ENCODE data around the gene KCNG4.

KCNG4 gene

GRCh38 chr16:84262031-84262430 is 22.2 kb upstream of the KCNG4 start:
- no peak for DNase-seq

GRCh38 chr16:84260766-84261554 is 21.1 kb upstream of the KCNG4 start:
- no peak for DNase-seq

- no peak for DNase-seq
These were observed 19.9 kb upstream of the KCNG4 start for GRCh38 chr16:84259691-84260090.

- no peak for DNase-seq
These were observed 18.5 kb upstream of the KCNG4 start for GRCh38 chr16:84258266-84258665.

- DNase-seq: no peak
These were observed 15.4 kb upstream of the KCNG4 start for GRCh38 chr16:84255050-84255810.

GRCh38 chr16:84254062-84254461 is 14.2 kb upstream of the KCNG4 start:
- no peak for DNase-seq

GRCh38 chr16:84253173-84253572 is 13.4 kb upstream of the KCNG4 start:
- no peak for DNase-seq

- DNase-seq: no peak
These were observed 12.4 kb upstream of the KCNG4 start for GRCh38 chr16:84252184-84252583.

GRCh38 chr16:84247844-84248243 is 8.0 kb upstream of the KCNG4 start:
- no peak for DNase-seq

GRCh38 chr16:84247331-84247730 is 7.5 kb upstream of the KCNG4 start:
- no peak for DNase-seq

GRCh38 chr16:84246679-84247077 is 6.9 kb upstream of the KCNG4 start:
- DNase-seq: no peak

GRCh38 chr16:84245956-84246678 is 6.3 kb upstream of the KCNG4 start:
- no peak for DNase-seq

- DNase-seq: no peak
These were observed 4.9 kb upstream of the KCNG4 start for GRCh38 chr16:84244728-84245127.

GRCh38 chr16:84243732-84244131 is 3.9 kb upstream of the KCNG4 start:
- no peak for DNase-seq

GRCh38 chr16:84242839-84243238 is 3.0 kb upstream of the KCNG4 start:
- DNase-seq: no peak

GRCh38 chr16:84241778-84242177 is 2.0 kb upstream of the KCNG4 start:
- DNase-seq: no peak

- DNase-seq: no peak
These were observed 643 bp upstream of the KCNG4 start for GRCh38 chr16:84240455-84240854.

GRCh38 chr16:84239141-84239769 is 557 bp downstream of the KCNG4 start:
- DNase-seq: no peak

GRCh38 chr16:84237994-84238750 is 1.6 kb downstream of the KCNG4 start:
- DNase-seq: no peak

- DNase-seq: no peak
These were observed 3.1 kb downstream of the KCNG4 start for GRCh38 chr16:84236671-84237070.

- DNase-seq: no peak
These were observed 5.2 kb downstream of the KCNG4 start for GRCh38 chr16:84234321-84235241.
